Effector memory CD4-positive, alpha-beta T cell (primary cell): ENCODE results near the gene GDPD4.

Source experiments
- DNase-seq, 3 donors: peaks; one replicate each; pipeline ENCODE4 v3.0.0-alpha.2; 2020
- H3K27ac ChIP-seq: 2 replicates; pipeline ENCODE4 v1.7.0; 2013; ENCODE audit warnings: mild to moderate bottlenecking, low read length, moderate library complexity; ENCODE audit not compliant: insufficient read depth, poor library complexity, severe bottlenecking
- H3K27me3 ChIP-seq: replicated peaks from 2 replicates; pipeline ENCODE4 v1.7.0; 2013; ENCODE audit warnings: mild to moderate bottlenecking, low read length; ENCODE audit not compliant: insufficient read depth, control insufficient read depth, poor library complexity, severe bottlenecking
- H3K36me3 ChIP-seq: 2 replicates; pipeline ENCODE4 v1.7.0; 2013; ENCODE audit warnings: mild to moderate bottlenecking, low read length, moderate library complexity; ENCODE audit not compliant: control insufficient read depth, insufficient read depth
- H3K4me1 ChIP-seq: 2 replicates; pipeline ENCODE4 v1.7.0; 2013; ENCODE audit warnings: low read length, mild to moderate bottlenecking; ENCODE audit not compliant: control insufficient read depth, insufficient read depth, poor library complexity, severe bottlenecking
- H3K4me3 ChIP-seq: 2 replicates; pipeline ENCODE4 v1.7.0; 2013; ENCODE audit warnings: low read length, low read depth, mild to moderate bottlenecking; ENCODE audit not compliant: insufficient read depth, poor library complexity, severe bottlenecking
- H3K9me3 ChIP-seq: 2 replicates; pipeline ENCODE4 v1.7.0; 2013; ENCODE audit warnings: mild to moderate bottlenecking, low read length, moderate library complexity; ENCODE audit not compliant: control insufficient read depth

Gene GDPD4

DNA sequence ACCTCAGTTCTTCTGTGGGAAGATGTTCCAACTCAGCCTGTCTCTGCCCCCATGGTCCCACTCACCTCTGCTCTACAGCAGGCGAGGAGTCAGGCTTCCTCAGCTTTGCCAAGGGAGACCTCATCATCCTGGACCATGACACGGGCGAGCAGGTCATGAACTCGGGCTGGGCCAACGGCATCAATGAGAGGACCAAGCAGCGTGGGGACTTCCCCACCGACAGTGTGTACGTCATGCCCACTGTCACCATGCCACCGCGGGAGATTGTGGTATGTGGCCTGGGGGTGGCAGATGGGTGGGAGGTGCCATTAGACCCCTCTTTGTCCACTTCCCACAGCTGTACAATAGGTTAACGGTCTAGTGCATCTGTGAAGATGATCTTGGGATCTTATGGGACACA lies 100.1 kb downstream of the GDPD4 start:
- Histone ChIP-seq H3K4me3 (no peak overlapping the region), H3K27ac (no peak overlapping the region), H3K9me3 (no peaks in the 10 kb centered on the region), H3K27me3 (no peaks in the 10 kb centered on the region), H3K36me3 (no peaks in the 10 kb centered on the region), H3K4me1 (no peaks in the 10 kb centered on the region)
- DNase-seq = no peak

DNA sequence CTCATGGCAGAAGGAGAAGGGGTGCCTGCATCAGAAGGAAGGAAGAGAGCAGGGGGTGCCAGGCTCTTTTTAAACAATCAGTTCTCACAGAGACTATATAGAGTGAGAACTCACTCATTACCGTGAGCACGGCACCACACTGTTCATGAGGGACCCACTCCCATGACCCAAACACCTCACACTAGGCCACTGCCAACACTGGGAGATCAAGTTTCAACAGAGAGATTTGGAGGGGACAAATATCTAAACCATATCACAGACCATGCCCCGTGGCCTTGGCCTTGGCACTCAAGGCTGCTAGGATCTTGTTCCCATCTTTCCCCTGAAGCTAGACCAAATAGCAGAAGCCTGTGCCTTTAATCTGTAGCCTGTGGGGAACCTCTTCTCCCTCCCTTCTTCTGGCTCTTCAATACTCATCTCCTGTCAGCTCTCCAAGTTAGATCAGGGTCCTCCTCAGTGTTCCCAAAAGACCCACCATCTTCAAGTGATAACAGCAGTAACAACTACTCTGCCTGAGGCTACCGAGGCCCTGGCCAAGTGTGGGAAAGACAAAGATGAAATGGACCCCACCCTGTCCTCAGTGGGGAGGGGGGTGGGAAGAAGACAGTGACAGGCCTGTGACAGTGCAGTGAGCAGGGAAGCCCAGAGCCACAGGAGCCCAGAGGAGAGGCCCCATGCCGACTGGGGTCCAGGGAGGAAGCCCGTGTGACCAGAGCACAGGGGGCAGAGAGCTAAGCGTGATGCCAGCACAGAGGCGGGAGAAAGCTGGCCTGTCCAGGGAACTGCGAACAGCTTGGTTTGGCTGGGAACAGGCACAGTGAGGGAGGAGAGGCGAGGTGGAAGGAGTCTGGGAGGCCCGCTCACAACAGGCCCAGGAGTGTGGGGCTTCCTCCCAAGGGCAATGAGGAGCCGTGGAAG lies 100.9 kb downstream of the GDPD4 start:
- Histone ChIP-seq H3K9me3 (no peaks in the 10 kb centered on the region), H3K4me1 (no peaks in the 10 kb centered on the region), H3K4me3 (no peak overlapping the region), H3K27ac (no peak overlapping the region), H3K36me3 (no peaks in the 10 kb centered on the region), H3K27me3 (no peaks in the 10 kb centered on the region)
- no peak for DNase-seq

DNA sequence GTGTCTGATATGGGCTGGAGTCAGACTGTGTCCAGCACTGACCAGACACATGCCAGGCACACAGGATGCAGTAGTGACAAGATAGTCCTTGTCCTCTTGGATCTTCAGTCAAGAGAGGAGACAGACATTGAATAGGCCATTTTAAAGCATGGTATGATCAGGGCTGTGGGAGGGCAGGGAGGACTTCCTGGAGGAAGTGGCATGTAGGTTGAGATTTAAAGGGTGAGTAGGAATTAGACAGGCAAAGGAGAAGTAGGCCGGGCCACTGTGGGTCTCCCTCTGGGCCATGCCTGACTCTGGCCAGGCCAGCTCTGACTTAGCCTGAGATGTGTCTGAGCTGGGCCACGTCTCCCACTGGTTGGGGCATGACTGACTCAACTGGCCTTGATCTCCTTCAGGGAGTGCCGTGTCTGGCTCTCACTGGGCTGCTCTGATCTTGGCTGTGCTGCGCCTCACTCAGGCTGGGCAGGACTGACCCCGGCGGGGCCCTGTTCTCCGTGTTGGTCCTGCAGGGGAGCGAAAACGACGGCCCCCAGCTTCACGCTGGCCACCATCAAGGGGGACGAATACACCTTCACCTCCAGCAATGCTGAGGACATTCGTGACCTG lies 102.2 kb downstream of the GDPD4 start:
- Histone ChIP-seq H3K27ac (no peak overlapping the region), H3K27me3 (no peaks in the 10 kb centered on the region), H3K9me3 (no peaks in the 10 kb centered on the region), H3K36me3 (no peaks in the 10 kb centered on the region), H3K4me1 (no peaks in the 10 kb centered on the region), H3K4me3 (no peak overlapping the region)
- DNase-seq = no peak

DNA sequence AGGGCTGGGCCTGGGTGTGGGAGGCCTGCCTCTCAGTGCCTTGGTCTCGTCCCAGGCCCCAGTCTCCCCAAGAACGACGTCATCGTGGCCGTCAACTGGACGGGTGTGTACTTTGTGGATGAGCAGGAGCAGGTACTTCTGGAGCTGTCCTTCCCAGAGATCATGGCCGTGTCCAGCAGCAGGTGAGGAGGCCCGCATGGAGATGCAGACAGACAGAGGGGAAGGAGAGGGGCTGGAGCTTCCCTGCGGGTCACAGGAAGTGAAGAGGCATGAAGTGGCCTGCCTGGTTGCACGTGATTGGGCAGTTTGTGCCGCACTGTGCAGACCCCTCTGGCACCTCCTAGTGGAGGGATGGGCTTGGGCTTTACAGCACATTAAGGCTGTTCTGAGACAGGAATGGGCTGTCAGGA lies 103.0 kb downstream of the GDPD4 start:
- H3K4me1 ChIP-seq = no peaks in the 10 kb centered on the region
- H3K9me3 ChIP-seq = no peaks in the 10 kb centered on the region
- no peak overlapping the region for H3K27ac ChIP-seq
- no peaks in the 10 kb centered on the region for H3K27me3 ChIP-seq
- H3K4me3 ChIP-seq = no peak overlapping the region
- no peaks in the 10 kb centered on the region for H3K36me3 ChIP-seq
- DNase-seq = no peak

DNA sequence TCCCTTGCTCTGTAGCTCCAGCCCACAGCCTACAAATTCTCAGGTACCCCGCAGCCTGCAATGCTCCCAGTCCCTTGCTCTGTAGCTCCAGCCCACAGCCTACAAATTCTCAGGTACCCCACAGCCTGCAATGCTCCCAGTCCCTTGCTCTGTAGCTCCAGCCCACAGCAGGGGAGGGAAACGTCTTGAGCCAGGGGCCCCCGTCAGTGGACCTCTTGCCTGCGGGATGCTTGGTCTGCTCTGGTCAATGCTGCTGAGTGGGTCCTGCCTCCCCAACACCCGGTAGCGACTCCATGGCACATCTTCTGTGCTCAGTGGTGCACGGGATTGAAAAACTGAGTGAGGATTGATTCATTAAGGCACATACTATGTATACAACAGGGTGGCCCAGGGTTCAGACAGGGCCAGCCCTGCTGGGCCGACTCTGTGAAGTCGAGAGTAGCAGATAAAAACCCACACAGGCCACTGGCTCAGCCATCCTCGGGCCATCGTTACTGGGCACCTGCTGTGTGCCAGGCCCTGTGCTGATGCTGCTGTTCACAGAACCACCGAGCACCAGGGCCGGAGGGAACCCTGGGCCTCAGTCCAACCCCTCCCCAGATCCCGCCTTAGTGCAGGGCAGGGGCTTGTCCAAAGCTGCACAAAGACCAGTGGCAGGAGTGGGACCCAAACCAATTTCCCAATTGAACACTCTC lies 103.7 kb downstream of the GDPD4 start:
- Histone ChIP-seq H3K4me3 (no peak overlapping the region), H3K27me3 (no peaks in the 10 kb centered on the region), H3K4me1 (no peaks in the 10 kb centered on the region)

DNA sequence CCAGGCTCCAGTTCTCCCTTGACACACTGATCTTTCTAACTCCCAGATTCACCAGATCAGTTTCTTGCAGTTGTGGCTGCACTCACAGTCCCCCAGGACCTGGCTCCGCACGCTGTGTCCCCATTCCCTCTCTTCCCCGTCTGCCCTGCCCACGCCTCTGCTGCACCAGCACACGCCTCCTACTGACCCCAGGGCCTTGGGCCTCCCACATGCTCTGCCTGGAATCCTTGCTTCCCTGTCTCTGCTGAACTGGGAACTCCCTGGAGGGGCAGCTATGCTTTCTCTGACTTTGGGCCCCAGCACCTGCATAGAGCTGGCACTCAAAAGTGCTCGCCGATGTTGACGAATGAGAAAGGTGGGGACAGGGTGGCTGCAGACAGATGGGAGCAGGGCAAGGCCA lies 104.5 kb downstream of the GDPD4 start:
- no peaks in the 10 kb centered on the region for H3K9me3 ChIP-seq
- H3K4me3 ChIP-seq = no peak overlapping the region
- no peak for DNase-seq
- H3K36me3 ChIP-seq = no peaks in the 10 kb centered on the region
- no peaks in the 10 kb centered on the region for H3K27me3 ChIP-seq
- no peaks in the 10 kb centered on the region for H3K4me1 ChIP-seq
- no peak overlapping the region for H3K27ac ChIP-seq

More for the DNA sequence above, 103.7 kb downstream of the GDPD4 start:
- H3K9me3 ChIP-seq = no peaks in the 10 kb centered on the region
- no peaks in the 10 kb centered on the region for H3K36me3 ChIP-seq
- no peak for DNase-seq
- no peak overlapping the region for H3K27ac ChIP-seq

DNA sequence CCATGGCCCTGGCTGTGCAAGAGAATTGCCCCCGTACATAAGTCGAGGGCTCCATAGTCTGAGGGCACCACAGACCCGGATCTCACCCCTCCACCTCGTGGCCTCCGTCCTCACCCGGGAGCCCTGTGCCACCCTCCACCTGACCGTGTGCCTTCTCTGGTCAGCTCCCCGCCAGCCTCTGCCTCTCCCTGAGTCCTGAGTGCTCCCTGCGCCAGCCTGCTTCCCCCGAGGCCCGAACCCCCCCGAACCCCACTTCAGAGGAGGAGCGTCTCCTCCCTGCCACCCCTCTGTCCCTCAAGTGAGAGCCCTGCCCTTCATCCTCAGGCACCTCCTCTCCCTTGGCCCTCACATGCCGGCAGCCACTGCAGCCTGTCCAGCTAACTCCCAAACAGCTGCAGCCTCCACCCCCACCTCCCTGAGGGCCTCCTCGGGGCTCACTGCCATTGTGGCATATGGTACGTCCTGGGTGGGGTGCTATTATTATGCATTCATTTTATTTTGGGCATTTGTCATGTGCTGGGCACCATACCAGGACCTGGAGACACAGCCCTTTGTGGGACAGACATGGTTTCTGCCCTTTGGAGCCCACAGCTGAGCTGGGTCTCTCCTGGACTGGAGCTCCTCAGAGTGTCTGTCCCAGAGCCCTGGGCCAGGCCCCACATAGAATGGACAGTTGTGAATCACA lies 106.3 kb downstream of the GDPD4 start:
- no peak overlapping the region for H3K27ac ChIP-seq

DNA sequence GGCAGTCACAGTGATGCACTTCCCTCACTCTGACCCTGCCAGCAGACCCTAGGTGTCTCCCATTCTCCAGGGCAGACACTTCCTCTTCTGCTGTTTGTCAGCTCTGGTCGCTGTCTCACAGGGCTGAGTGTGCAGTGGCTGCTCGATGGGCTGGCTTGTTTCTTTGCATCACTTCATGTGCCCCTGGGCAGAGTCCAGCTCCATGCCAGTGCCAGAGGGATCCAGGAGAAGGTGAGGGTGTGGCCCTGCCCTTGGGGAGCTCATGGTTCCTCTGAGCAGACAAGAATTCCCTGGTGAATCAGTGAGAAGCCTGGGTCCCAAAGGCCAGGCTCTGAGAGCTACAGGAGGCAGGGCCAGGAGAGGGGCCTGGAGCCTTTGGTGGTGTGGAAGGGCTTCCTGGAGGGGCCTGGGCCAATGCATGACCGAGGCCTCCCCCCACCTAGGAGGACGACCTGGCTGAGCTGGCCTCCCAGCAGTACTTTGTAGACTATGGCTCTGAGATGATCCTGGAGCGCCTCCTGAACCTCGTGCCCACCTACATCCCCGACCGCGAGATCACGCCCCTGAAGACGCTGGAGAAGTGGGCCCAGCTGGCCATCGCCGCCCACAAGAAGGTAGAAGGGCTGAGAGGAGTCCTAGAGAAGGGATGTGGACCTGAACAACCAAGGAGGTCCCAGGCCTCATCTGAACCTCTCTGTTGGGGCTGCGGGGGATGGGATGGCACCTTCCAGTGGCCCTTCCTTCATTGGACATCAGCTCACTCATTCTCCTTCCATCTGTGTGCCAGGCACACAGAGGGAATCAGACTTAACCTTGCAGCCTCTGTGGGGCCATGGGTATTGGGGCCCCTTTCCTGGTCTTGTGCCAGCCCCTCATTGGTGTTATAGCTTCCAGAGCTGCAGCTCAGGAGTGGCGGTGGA lies 107.3 kb downstream of the GDPD4 start:
- H3K27me3 ChIP-seq = no peaks in the 10 kb centered on the region
- no peaks in the 10 kb centered on the region for H3K36me3 ChIP-seq
- no peaks in the 10 kb centered on the region for H3K9me3 ChIP-seq
- H3K4me1 ChIP-seq = no peaks in the 10 kb centered on the region
- no peak overlapping the region for H3K4me3 ChIP-seq
- no peak overlapping the region for H3K27ac ChIP-seq
- no peak for DNase-seq

More for the DNA sequence above, 106.3 kb downstream of the GDPD4 start:
- Histone ChIP-seq H3K4me3 (no peak overlapping the region), H3K36me3 (no peaks in the 10 kb centered on the region), H3K27me3 (no peaks in the 10 kb centered on the region), H3K9me3 (no peaks in the 10 kb centered on the region), H3K4me1 (no peaks in the 10 kb centered on the region)
- DNase-seq = no peak

DNA sequence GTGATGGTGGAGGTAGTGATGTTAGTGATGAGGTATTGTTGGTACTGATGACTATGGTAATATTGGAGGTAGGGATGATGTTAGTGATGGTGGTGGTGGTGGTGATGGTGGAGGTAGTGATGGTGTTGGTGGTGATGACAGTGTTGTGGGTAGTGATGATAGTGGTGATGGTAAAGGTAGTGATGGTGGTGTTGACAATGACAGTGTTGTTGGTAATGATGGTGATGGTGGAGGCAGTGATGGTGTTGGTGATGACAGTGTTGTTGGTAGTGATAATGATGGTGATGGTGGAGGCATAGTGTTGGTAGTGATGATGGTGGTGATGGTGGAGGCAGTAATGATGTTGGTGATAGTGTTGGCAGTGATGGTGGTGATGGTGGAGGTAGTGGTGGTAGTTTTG lies 108.3 kb downstream of the GDPD4 start:
- Histone ChIP-seq H3K27me3 (no peaks in the 10 kb centered on the region), H3K4me3 (no peak overlapping the region), H3K9me3 (no peaks in the 10 kb centered on the region), H3K27ac (no peak overlapping the region), H3K36me3 (no peaks in the 10 kb centered on the region), H3K4me1 (no peaks in the 10 kb centered on the region)
- DNase-seq = no peak
